A549 (cell line): ENCODE results near the gene CILP2. TPM values are rescaled to one million over a fixed set of nuclear protein-coding genes. Genes with fewer than 3 reads are reported as not detected.

Source experiments
- ATAC-seq, 2 experiments: fragments of 200-7000 bp in 1 of 2; fragments of >200 bp in 1 of 2; cut with Nextera tagmentation in 1 of 2; cut with Tn5 transposase in 1 of 2; 3 replicates each; pipeline versions ENCODE4 v1.8.0 to v1.9.1; 2018 to 2020; ENCODE audit warnings: mild to moderate bottlenecking in 1 of 2, moderate library complexity in 1 of 2
- CTCF ChIA-PET: fragments of 300-600 bp; sonication (Branson Sonifier 250); formaldehyde crosslinking; extraction: SDS; loops from one replicate; lab custom pipeline; 2021; ENCODE audit warnings: antibody characterized with exemption, inconsistent platforms; lab: Yijun Ruan, JAX
- POLR2A ChIA-PET: fragments of 350-600 bp; formaldehyde crosslinking; extraction: SDS; loops from one replicate; lab custom pipeline; 2021; ENCODE audit warnings: antibody characterized with exemption, inconsistent platforms; lab: Yijun Ruan, JAX
- DNase-seq, 2 experiments: peaks; one replicate each; pipeline versions ENCODE4 v3.0.0 to v3.0.0-alpha.2; 2011 to 2016; ENCODE audit warnings: low read depth in 1 of 2, low spot score in 1 of 2
- FAIRE-seq: peaks from 2 replicates; lab custom pipeline; 2011; peaks lifted over from hg19 to GRCh38; lab: Jason Lieb, UNC
- H3K27ac ChIP-seq, 2 experiments: fragments of >200 bp; sonication (Bioruptor Twin); formaldehyde crosslinking; 3 replicates each; pipeline ENCODE4 v1.5.1; 2016 to 2017
- H3K4me1 ChIP-seq: fragments of >200 bp; sonication (Bioruptor Twin); formaldehyde crosslinking; 3 replicates; pipeline ENCODE4 v1.6.1; 2016
- H3K4me2 ChIP-seq: fragments of >200 bp; sonication (Bioruptor Twin); formaldehyde crosslinking; 3 replicates; pipeline ENCODE4 v1.6.1; 2016
- H3K4me3 ChIP-seq: fragments of >200 bp; sonication (Bioruptor Twin); formaldehyde crosslinking; 3 replicates; pipeline ENCODE4 v1.5.1; 2016
- H3K9me3 ChIP-seq: fragments of >200 bp; sonication (Bioruptor Twin); formaldehyde crosslinking; 3 replicates; pipeline ENCODE4 v1.6.1; 2016
- ATOH8 ChIP-seq: fragments of 250-450 bp; sonication (Bioruptor Pico); IDR thresholded peaks from 2 replicates; pipeline ENCODE4 v1.5.0; 2020; ENCODE audit warnings: low read depth, mild to moderate bottlenecking, moderate library complexity
- BCL3 ChIP-seq: fragments of >200 bp; sonication (Bioruptor Twin); formaldehyde crosslinking; IDR thresholded peaks from 3 replicates; pipeline ENCODE4 v1.6.1; 2016
- BHLHE40 ChIP-seq: IDR thresholded peaks from 2 replicates; pipeline ENCODE4 v1.6.1; 2012; ENCODE audit warnings: low read depth, low read length, inconsistent platforms
- CHD2 ChIP-seq: fragments of 150-350 bp; IDR thresholded peaks from 2 replicates; pipeline ENCODE4 v1.6.1; 2014; ENCODE audit warnings: low read length; ENCODE audit not compliant: partially characterized antibody
- EP300 ChIP-seq, 2 experiments: fragments of >200 bp; sonication (Bioruptor Twin); formaldehyde crosslinking; IDR thresholded peaks; 2 replicates in 1 of 2; 3 replicates in 1 of 2; pipeline ENCODE4 v1.6.1; 2016 to 2017
- GATA3 ChIP-seq: IDR thresholded peaks from 2 replicates; pipeline ENCODE4 v1.6.1; 2012; ENCODE audit warnings: borderline replicate concordance
- HEYL ChIP-seq: fragments of 250-450 bp; sonication (Bioruptor Pico); IDR thresholded peaks from 2 replicates; pipeline ENCODE4 v1.8.0; 2021; ENCODE audit warnings: mild to moderate bottlenecking, moderate library complexity
- HMGXB4 ChIP-seq: fragments of 250-450 bp; sonication (Bioruptor Pico); IDR thresholded peaks from 2 replicates; pipeline ENCODE4 v1.5.0; 2021; ENCODE audit warnings: mild to moderate bottlenecking, moderate library complexity, borderline replicate concordance
- JUNB ChIP-seq: fragments of >200 bp; sonication (Bioruptor Twin); formaldehyde crosslinking; IDR thresholded peaks from 2 replicates; pipeline ENCODE4 v1.6.1; 2016
- MAFK ChIP-seq: fragments of 450-650 bp; IDR thresholded peaks from 2 replicates; pipeline ENCODE4 v1.6.1; 2014; ENCODE audit not compliant: partially characterized antibody
- NFE2L2 ChIP-seq: fragments of 150-350 bp; conservative IDR thresholded peaks from 2 replicates; pipeline ENCODE4 v1.6.1; 2014; ENCODE audit warnings: low read length
- PBX3 ChIP-seq: IDR thresholded peaks from 2 replicates; pipeline ENCODE4 v1.6.1; 2012
- POLR2A ChIP-seq: IDR thresholded peaks from 2 replicates; pipeline ENCODE4 v1.6.1; 2012; ENCODE audit warnings: mild to moderate bottlenecking, low read length
- RARB ChIP-seq: fragments of 250-450 bp; sonication (Bioruptor Pico); IDR thresholded peaks from 2 replicates; pipeline ENCODE4 v1.8.0; 2021; ENCODE audit warnings: mild to moderate bottlenecking, moderate library complexity
- RNF2 ChIP-seq: fragments of 200-600 bp; sonication (generic); IDR thresholded peaks from 2 replicates; pipeline ENCODE4 v1.6.1; 2016; ENCODE audit warnings: low read depth, mild to moderate bottlenecking, antibody characterized with exemption, moderate library complexity, borderline replicate concordance
- SREBF2 ChIP-seq: fragments of 450-650 bp; IDR thresholded peaks from 2 replicates; pipeline ENCODE4 v1.6.1; 2014; ENCODE audit warnings: mild to moderate bottlenecking, moderate library complexity
- ZSCAN20 ChIP-seq: fragments of 250-450 bp; sonication (Bioruptor Pico); IDR thresholded peaks from 2 replicates; pipeline ENCODE4 v1.8.0; 2022; ENCODE audit warnings: mild to moderate bottlenecking, moderate library complexity
- WGBS: methylation state at CpG from one replicate; pipeline ENCODE4 v1.1.6; 2017; ENCODE audit errors: missing lambda C conversion rate; 5-methylcytosine and 5-hydroxymethylcytosine counted together
- polyA plus RNA-seq, 4 experiments: library from polyadenylated mRNA; depleted of rRNA in 3 of 4; stranded (reverse); fragments of >200 nt; fragmentation: RNase III in 1 of 4; extraction: RNeasy Plus Mini Kit Qiagen cat#74134 plus additional on column Dnase treatment in 1 of 4; gene quantifications; 2 replicates in 3 of 4; 3 replicates in 1 of 4; pipeline ENCODE4 v1.2.3, GENCODE V29; 2011 to 2017

Gene CILP2
- polyA plus RNA-seq, 2 of the 4 experiments (the other 2 are of a cell fraction): 0.17 TPM

- TF ChIP-seq BCL3 (no peak), SREBF2 (no peak)
Observed at GRCh38 chr19:19534556-19535265, 3.4 kb upstream of the CILP2 start (continued).

- TF ChIP-seq POLR2A: no peak
- FAIRE-seq (no peak), DNase-seq (no peak), ATAC-seq (no peak)
- Histone ChIP-seq H3K4me2 (no peak overlapping the region), H3K9me3 (no peaks in the 10 kb centered on the region), H3K4me1 (no peaks in the 10 kb centered on the region), H3K4me3 (no peak overlapping the region), H3K27ac (no peak overlapping the region)
- 84% methylated on average over 14 of the region's 34 CpGs for WGBS
- ChIA-PET CTCF (interaction anchor here (0.9 to 1.4 kb wide), 2 partner anchors 18 to 109 kb away, joined by 3 to 7 read pairs; partner anchors contain the start of gene GMIP), POLR2A (no interaction called here)
Observed at GRCh38 chr19:19535311-19536191, 2.5 kb upstream of the CILP2 start.

GRCh38 chr19:19537075-19538048 lies 703 bp upstream of the CILP2 start:
- TF ChIP-seq JUNB (no peak), HMGXB4 (CRISPR knock-in tag) (no peak), CHD2 (no peak), PBX3 (no peak), BHLHE40 (no peak), RNF2 (no peak), EP300 (IDR thresholded peaks at IDR 0.05) (no peak), HEYL (CRISPR knock-in tag) (no peak), ZSCAN20 (CRISPR knock-in tag) (no peak), NFE2L2 (no peak), ATOH8 (CRISPR knock-in tag) (no peak), RARB (CRISPR knock-in tag) (no peak), MAFK (no peak), GATA3 (no peak)
- POLR2A ChIA-PET: no interaction called here
- FAIRE-seq (no peak), DNase-seq (no peak), ATAC-seq (no peak)
- Histone ChIP-seq H3K27ac (no peak overlapping the region), H3K4me1 (no peaks in the 10 kb centered on the region), H3K9me3 (no peaks in the 10 kb centered on the region), H3K4me2 (no peak overlapping the region), H3K4me3 (no peak overlapping the region)
- WGBS: 94% methylated on average over 51 of the region's 59 CpGs
- CTCF ChIA-PET: interaction anchor here (1.0 kb wide), 1 partner anchor 106 kb away, joined by 3 read pairs; the partner anchor contains the start of gene GMIP
